ENCODE data around the gene WDR88. TPM values are rescaled to one million over a fixed set of nuclear protein-coding genes. Genes with fewer than 3 reads are reported as not detected.

WDR88 gene
- polyA plus RNA-seq = under 1 TPM in 1 of 4 donors, not detected in 3; 0.56 TPM
- long read RNA-seq, donor 1, partial matches to known transcripts = 7 of 7 reads
- long read RNA-seq, donor 1, other reads (novel, unspliced or antisense) = 0 of 7 reads
- long read RNA-seq, donor 2 = 0 reads
- long read RNA-seq, donor 3 = 0 reads
- long read RNA-seq, donor 4 = 0 reads
- long read RNA-seq, donor 5 = 0 reads
- long read RNA-seq, donor 6 = 0 reads
- long read RNA-seq, donor 7 = 0 reads
- long read RNA-seq, donor 8 = 0 reads
- long read RNA-seq, donor 9 = 0 reads
- long read RNA-seq, donor 10 = 0 reads

- H3K9me3 ChIP-seq (ENCODE audit: control insufficient read depth in 2 of 2, insufficient read depth in 1 of 2, low read depth in 1 of 2, low read length in 1 of 2) = no peaks in the 10 kb centered on the region
- no peak for FAIRE-seq
Measured at GRCh38 chr19:33132021-33132420, at the start of gene WDR88. Gene WDR88 (plus strand): TSS chr19:33132114. CDS start chr19:33132170, 56 bp downstream.

GRCh38 chr19:33085570-33086128 lies 46.3 kb upstream of the WDR88 start:
- peak in 1 of 2 donors; percentile 74 for DNase-seq
- H3K36me3 ChIP-seq (ENCODE audit: control insufficient read depth in 3 of 3, insufficient read depth in 2 of 3, low read depth in 1 of 3, low read length in 3 of 3) = peaks cover 1 to 25% (median 6%) of the 10 kb centered on the region in 3 donors
- no peaks in the 10 kb centered on the region for H3K9me3 ChIP-seq (ENCODE audit: control insufficient read depth in 2 of 2, insufficient read depth in 1 of 2, low read depth in 1 of 2, low read length in 1 of 2)
- H3K27ac ChIP-seq (ENCODE audit: low read depth in 1 of 3, low read length in 2 of 3) = peak overlapping the region; percentile 24 to 47 (median 28)
- H3K4me3 ChIP-seq (ENCODE audit: low read depth in 1 of 3, low read length in 3 of 3) = no peak overlapping the region
- no peaks in the 10 kb centered on the region for H3K27me3 ChIP-seq (ENCODE audit: control insufficient read depth in 3 of 3, insufficient read depth in 3 of 3, low read length in 3 of 3)
- H3K4me1 ChIP-seq (ENCODE audit: control insufficient read depth in 3 of 3, insufficient read depth in 2 of 3, low read depth in 1 of 3, low read length in 2 of 3) = peaks cover 0 to 20% (median 8%) of the 10 kb centered on the region in 3 donors
- FAIRE-seq = no peak
- 34 to 73% (median 64%) methylated on average over 3 of the region's 3 CpGs for WGBS, 3 donors

More at GRCh38 chr19:33132021-33132420, at the start of gene WDR88:
- 90 to 95% (median 95%) methylated on average over 40 to 43 of the region's 43 CpGs for WGBS, 3 donors
- Histone ChIP-seq H3K4me1 (ENCODE audit: control insufficient read depth in 3 of 3, insufficient read depth in 2 of 3, low read depth in 1 of 3, low read length in 2 of 3) (no peaks in the 10 kb centered on the region), H3K36me3 (ENCODE audit: control insufficient read depth in 3 of 3, insufficient read depth in 2 of 3, low read depth in 1 of 3, low read length in 3 of 3) (peaks cover 6 to 39% (median 7%) of the 10 kb centered on the region in 3 donors), H3K4me3 (ENCODE audit: low read depth in 1 of 3, low read length in 3 of 3) (no peak within 1 kb of the TSS), H3K27ac (ENCODE audit: low read depth in 1 of 3, low read length in 2 of 3) (no peak within 1 kb of the TSS), H3K27me3 (ENCODE audit: control insufficient read depth in 3 of 3, insufficient read depth in 3 of 3, low read length in 3 of 3) (peaks cover 0 to 2% (median 0%) of the 10 kb centered on the region in 3 donors)
- no peak for DNase-seq

- FAIRE-seq (no peak), DNase-seq (peak in 1 of 2 donors; percentile 52)
- H3K36me3 ChIP-seq (ENCODE audit: control insufficient read depth in 3 of 3, insufficient read depth in 2 of 3, low read depth in 1 of 3, low read length in 3 of 3) = peaks cover 2 to 26% (median 14%) of the 10 kb centered on the region in 3 donors
- H3K27me3 ChIP-seq (ENCODE audit: control insufficient read depth in 3 of 3, insufficient read depth in 3 of 3, low read length in 3 of 3) = no peaks in the 10 kb centered on the region
- no peaks in the 10 kb centered on the region for H3K9me3 ChIP-seq (ENCODE audit: control insufficient read depth in 2 of 2, insufficient read depth in 1 of 2, low read depth in 1 of 2, low read length in 1 of 2)
- H3K4me3 ChIP-seq (ENCODE audit: low read depth in 1 of 3, low read length in 3 of 3) = no peak overlapping the region
- H3K27ac ChIP-seq (ENCODE audit: low read depth in 1 of 3, low read length in 2 of 3) = no peak overlapping the region
- peaks cover 0 to 20% (median 8%) of the 10 kb centered on the region in 3 donors for H3K4me1 ChIP-seq (ENCODE audit: control insufficient read depth in 3 of 3, insufficient read depth in 2 of 3, low read depth in 1 of 3, low read length in 2 of 3)
- 72 to 88% (median 72%) methylated on average over 1 of the region's 1 CpG for WGBS, 3 donors
Measured at GRCh38 chr19:33086955-33087354, 45.0 kb upstream of the WDR88 start.

GRCh38 chr19:33089010-33089409 lies 42.9 kb upstream of the WDR88 start:
- H3K36me3 ChIP-seq (ENCODE audit: control insufficient read depth in 3 of 3, insufficient read depth in 2 of 3, low read depth in 1 of 3, low read length in 3 of 3) = peaks cover 5 to 37% (median 19%) of the 10 kb centered on the region in 3 donors
- peak; percentile 35 to 65 for DNase-seq
- no peak for FAIRE-seq
- no peaks in the 10 kb centered on the region for H3K9me3 ChIP-seq (ENCODE audit: control insufficient read depth in 2 of 2, insufficient read depth in 1 of 2, low read depth in 1 of 2, low read length in 1 of 2)
- no peak overlapping the region for H3K4me3 ChIP-seq (ENCODE audit: low read depth in 1 of 3, low read length in 3 of 3)
- H3K27ac ChIP-seq (ENCODE audit: low read depth in 1 of 3, low read length in 2 of 3) = no peak overlapping the region
- WGBS, 3 donors = 24 to 67% (median 57%) methylated on average over 3 of the region's 3 CpGs
- H3K4me1 ChIP-seq (ENCODE audit: control insufficient read depth in 3 of 3, insufficient read depth in 2 of 3, low read depth in 1 of 3, low read length in 2 of 3) = peaks cover 0 to 16% (median 6%) of the 10 kb centered on the region in 3 donors
- H3K27me3 ChIP-seq (ENCODE audit: control insufficient read depth in 3 of 3, insufficient read depth in 3 of 3, low read length in 3 of 3) = no peaks in the 10 kb centered on the region

- Histone ChIP-seq H3K27ac (ENCODE audit: low read depth in 1 of 3, low read length in 2 of 3) (no peak overlapping the region), H3K9me3 (ENCODE audit: control insufficient read depth in 2 of 2, insufficient read depth in 1 of 2, low read depth in 1 of 2, low read length in 1 of 2) (no peaks in the 10 kb centered on the region), H3K27me3 (ENCODE audit: control insufficient read depth in 3 of 3, insufficient read depth in 3 of 3, low read length in 3 of 3) (no peaks in the 10 kb centered on the region), H3K4me3 (ENCODE audit: low read depth in 1 of 3, low read length in 3 of 3) (no peak overlapping the region), H3K36me3 (ENCODE audit: control insufficient read depth in 3 of 3, insufficient read depth in 2 of 3, low read depth in 1 of 3, low read length in 3 of 3) (peaks cover 9 to 47% (median 19%) of the 10 kb centered on the region in 3 donors), H3K4me1 (ENCODE audit: control insufficient read depth in 3 of 3, insufficient read depth in 2 of 3, low read depth in 1 of 3, low read length in 2 of 3) (peaks cover 0 to 6% (median 6%) of the 10 kb centered on the region in 3 donors)
- WGBS, 3 donors = 85 to 87% (median 85%) methylated on average over 3 of the region's 3 CpGs
- DNase-seq (no peak), FAIRE-seq (no peak)
Measured at GRCh38 chr19:33090179-33090578, 41.7 kb upstream of the WDR88 start.

- Histone ChIP-seq H3K4me3 (ENCODE audit: low read depth in 1 of 3, low read length in 3 of 3) (no peak overlapping the region), H3K27me3 (ENCODE audit: control insufficient read depth in 3 of 3, insufficient read depth in 3 of 3, low read length in 3 of 3) (no peaks in the 10 kb centered on the region), H3K27ac (ENCODE audit: low read depth in 1 of 3, low read length in 2 of 3) (no peak overlapping the region), H3K36me3 (ENCODE audit: control insufficient read depth in 3 of 3, insufficient read depth in 2 of 3, low read depth in 1 of 3, low read length in 3 of 3) (peaks cover 13 to 63% (median 25%) of the 10 kb centered on the region in 3 donors), H3K9me3 (ENCODE audit: control insufficient read depth in 2 of 2, insufficient read depth in 1 of 2, low read depth in 1 of 2, low read length in 1 of 2) (no peaks in the 10 kb centered on the region), H3K4me1 (ENCODE audit: control insufficient read depth in 3 of 3, insufficient read depth in 2 of 3, low read depth in 1 of 3, low read length in 2 of 3) (no peaks in the 10 kb centered on the region)
- no peak for DNase-seq
- WGBS, 3 donors = 91 to 93% (median 91%) methylated on average over 11 of the region's 11 CpGs
- FAIRE-seq = no peak
Measured at GRCh38 chr19:33093420-33094210, 38.3 kb upstream of the WDR88 start.

GRCh38 chr19:33094436-33095067 lies 37.4 kb upstream of the WDR88 start:
- peak overlapping the region in 2 of 3 donors; percentile 1 to 51 for H3K27ac ChIP-seq (ENCODE audit: low read depth in 1 of 3, low read length in 2 of 3)
- no peaks in the 10 kb centered on the region for H3K27me3 ChIP-seq (ENCODE audit: control insufficient read depth in 3 of 3, insufficient read depth in 3 of 3, low read length in 3 of 3)
- peaks cover 13 to 61% (median 22%) of the 10 kb centered on the region in 3 donors for H3K36me3 ChIP-seq (ENCODE audit: control insufficient read depth in 3 of 3, insufficient read depth in 2 of 3, low read depth in 1 of 3, low read length in 3 of 3)
- 62 to 79% (median 73%) methylated on average over 6 of the region's 6 CpGs for WGBS, 3 donors
- DNase-seq (peak in 1 of 2 donors; percentile 61), FAIRE-seq (no peak)
- H3K9me3 ChIP-seq (ENCODE audit: control insufficient read depth in 2 of 2, insufficient read depth in 1 of 2, low read depth in 1 of 2, low read length in 1 of 2) = no peaks in the 10 kb centered on the region
- no peaks in the 10 kb centered on the region for H3K4me1 ChIP-seq (ENCODE audit: control insufficient read depth in 3 of 3, insufficient read depth in 2 of 3, low read depth in 1 of 3, low read length in 2 of 3)
- H3K4me3 ChIP-seq (ENCODE audit: low read depth in 1 of 3, low read length in 3 of 3) = no peak overlapping the region

GRCh38 chr19:33096005-33096404 lies 35.9 kb upstream of the WDR88 start:
- FAIRE-seq = no peak
- 50 to 72% (median 64%) methylated on average over 4 of the region's 4 CpGs for WGBS, 3 donors
- H3K27me3 ChIP-seq (ENCODE audit: control insufficient read depth in 3 of 3, insufficient read depth in 3 of 3, low read length in 3 of 3) = no peaks in the 10 kb centered on the region
- H3K9me3 ChIP-seq (ENCODE audit: control insufficient read depth in 2 of 2, insufficient read depth in 1 of 2, low read depth in 1 of 2, low read length in 1 of 2) = no peaks in the 10 kb centered on the region
- peaks cover 15 to 55% (median 19%) of the 10 kb centered on the region in 3 donors for H3K36me3 ChIP-seq (ENCODE audit: control insufficient read depth in 3 of 3, insufficient read depth in 2 of 3, low read depth in 1 of 3, low read length in 3 of 3)
- H3K4me1 ChIP-seq (ENCODE audit: control insufficient read depth in 3 of 3, insufficient read depth in 2 of 3, low read depth in 1 of 3, low read length in 2 of 3) = peaks cover 0 to 7% (median 0%) of the 10 kb centered on the region in 3 donors
- no peak overlapping the region for H3K27ac ChIP-seq (ENCODE audit: low read depth in 1 of 3, low read length in 2 of 3)
- peak; percentile 43 to 71 for DNase-seq
- no peak overlapping the region for H3K4me3 ChIP-seq (ENCODE audit: low read depth in 1 of 3, low read length in 3 of 3)

Data from small intestine (tissue), 16 donors.